GM12891 (cell line): ENCODE results near the gene PRSS22.

ENCODE experiments used
- POLR2A ChIP-seq: IDR thresholded peaks from 2 replicates; pipeline ENCODE4 v1.6.1; 2011; ENCODE audit warnings: low read depth, low read length, control low read depth
- POLR2AphosphoS5 ChIP-seq: IDR thresholded peaks from 2 replicates; pipeline ENCODE4 v1.6.1; 2011; ENCODE audit warnings: low read depth, low read length, control low read depth
- SPI1 ChIP-seq: IDR thresholded peaks from 2 replicates; pipeline ENCODE4 v1.6.1; 2011; ENCODE audit warnings: low read depth, low read length, control low read depth
- TAF1 ChIP-seq: IDR thresholded peaks from 2 replicates; pipeline ENCODE4 v1.6.1; 2011; ENCODE audit warnings: low read depth, low read length, control low read depth

- TF ChIP-seq POLR2A (no peak), POLR2AphosphoS5 (no peak), TAF1 (no peak), SPI1 (peak; percentile 17; the same call in 1 of the 2 replicates)
Measured at GRCh38 chr16:2835638-2836493, 22.1 kb downstream of the PRSS22 start.
